Measurements from ENCODE around the gene FZR1. TPM values are rescaled to one million over a fixed set of nuclear protein-coding genes. Genes with fewer than 3 reads are reported as not detected.
A peak's percentile ranks its signal among the peaks of the same experiment; 100 is the strongest.

FZR1 gene
- polyA plus RNA-seq, 2 of the 4 experiments (the other 2 are of a cell fraction), result 13.9 to 18.1 TPM

DNA sequence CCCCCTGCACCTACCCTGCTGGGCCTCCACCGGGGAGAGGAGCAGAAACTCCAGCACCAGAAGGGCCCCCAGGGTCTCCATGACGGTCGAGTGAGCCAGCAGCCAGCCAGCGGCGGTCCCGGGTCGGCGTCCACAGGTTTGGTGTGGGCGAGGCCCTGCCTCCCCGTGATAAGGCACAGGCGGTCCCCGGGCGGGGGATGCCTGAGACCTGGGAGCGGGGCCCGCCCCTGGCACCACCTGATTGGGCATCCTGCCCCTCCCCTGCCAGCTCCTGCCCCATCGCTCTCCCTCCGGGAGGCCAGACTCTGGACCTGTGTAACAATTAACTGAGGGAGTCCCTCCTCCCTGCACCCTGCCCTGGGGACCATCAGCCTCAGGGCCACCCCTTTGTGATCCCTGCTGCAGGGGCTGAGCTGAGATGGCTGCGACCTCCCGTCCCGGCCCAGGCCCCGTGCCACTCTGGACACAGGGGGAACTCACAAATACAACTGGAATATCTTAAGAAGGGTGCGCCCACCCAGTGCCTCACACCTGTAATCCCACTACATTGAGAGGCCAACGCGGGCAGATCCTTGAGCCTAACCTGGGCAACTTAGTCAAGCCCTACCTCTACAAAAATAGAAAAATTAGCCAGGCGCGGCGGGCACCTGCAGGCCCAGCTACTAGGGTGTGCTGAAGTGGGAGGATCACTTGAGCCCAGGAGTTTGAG, 25.6 kb upstream of the FZR1 start, which contains the start of gene SMIM24:
SMIM24 (minus strand) TSS at position 143 of the 709 bp plus-strand sequence; CDS start at position 81, 62 bp downstream.
- Histone ChIP-seq H3K9me3 (no peaks in the 10 kb centered on the region), H3K4me1 (no peaks in the 10 kb centered on the region; the same call in 2 of the 3 replicates), H3K27ac (no peak within 1 kb of the TSS), H3K4me2 (peak within 1 kb of the TSS; percentile 64; the same call in 2 of the 3 replicates), H3K4me3 (no peak within 1 kb of the TSS)
- no peak for TF ChIP-seq NPAS2 (CRISPR knock-in tag; IDR thresholded peaks at IDR 0.05; ENCODE audit: borderline replicate concordance)
- TF ChIP-seq RARB (CRISPR knock-in tag; IDR thresholded peaks at IDR 0.05), result no peak
- no peak for TF ChIP-seq JUNB (IDR thresholded peaks at IDR 0.05)
- TF ChIP-seq, protein P1, sequence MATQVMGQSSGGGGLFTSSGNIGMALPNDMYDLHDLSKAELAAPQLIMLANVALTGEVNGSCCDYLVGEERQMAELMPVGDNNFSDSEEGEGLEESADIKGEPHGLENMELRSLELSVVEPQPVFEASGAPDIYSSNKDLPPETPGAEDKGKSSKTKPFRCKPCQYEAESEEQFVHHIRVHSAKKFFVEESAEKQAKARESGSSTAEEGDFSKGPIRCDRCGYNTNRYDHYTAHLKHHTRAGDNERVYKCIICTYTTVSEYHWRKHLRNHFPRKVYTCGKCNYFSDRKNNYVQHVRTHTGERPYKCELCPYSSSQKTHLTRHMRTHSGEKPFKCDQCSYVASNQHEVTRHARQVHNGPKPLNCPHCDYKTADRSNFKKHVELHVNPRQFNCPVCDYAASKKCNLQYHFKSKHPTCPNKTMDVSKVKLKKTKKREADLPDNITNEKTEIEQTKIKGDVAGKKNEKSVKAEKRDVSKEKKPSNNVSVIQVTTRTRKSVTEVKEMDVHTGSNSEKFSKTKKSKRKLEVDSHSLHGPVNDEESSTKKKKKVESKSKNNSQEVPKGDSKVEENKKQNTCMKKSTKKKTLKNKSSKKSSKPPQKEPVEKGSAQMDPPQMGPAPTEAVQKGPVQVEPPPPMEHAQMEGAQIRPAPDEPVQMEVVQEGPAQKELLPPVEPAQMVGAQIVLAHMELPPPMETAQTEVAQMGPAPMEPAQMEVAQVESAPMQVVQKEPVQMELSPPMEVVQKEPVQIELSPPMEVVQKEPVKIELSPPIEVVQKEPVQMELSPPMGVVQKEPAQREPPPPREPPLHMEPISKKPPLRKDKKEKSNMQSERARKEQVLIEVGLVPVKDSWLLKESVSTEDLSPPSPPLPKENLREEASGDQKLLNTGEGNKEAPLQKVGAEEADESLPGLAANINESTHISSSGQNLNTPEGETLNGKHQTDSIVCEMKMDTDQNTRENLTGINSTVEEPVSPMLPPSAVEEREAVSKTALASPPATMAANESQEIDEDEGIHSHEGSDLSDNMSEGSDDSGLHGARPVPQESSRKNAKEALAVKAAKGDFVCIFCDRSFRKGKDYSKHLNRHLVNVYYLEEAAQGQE (IDR thresholded peaks at IDR 0.05), result no peak
- no peak for TF ChIP-seq HEYL (CRISPR knock-in tag; IDR thresholded peaks at IDR 0.05)
- TF ChIP-seq CHD2 (IDR thresholded peaks at IDR 0.05; ENCODE audit: low read length, partially characterized antibody), result no peak
- TF ChIP-seq ZSCAN20 (CRISPR knock-in tag; IDR thresholded peaks at IDR 0.05), result no peak
- no peak for TF ChIP-seq CHD4 (IDR thresholded peaks at IDR 0.05; ENCODE audit: borderline replicate concordance)
- TF ChIP-seq POLR2A (IDR thresholded peaks at IDR 0.05; ENCODE audit: low read length), result no peak
- no peak for TF ChIP-seq ZFP36 (IDR thresholded peaks at IDR 0.05; ENCODE audit: borderline replicate concordance, partially characterized antibody)
- TF ChIP-seq RNF2 (IDR thresholded peaks at IDR 0.05; ENCODE audit: borderline replicate concordance, low read depth), result no peak
- TF ChIP-seq, protein P2, sequence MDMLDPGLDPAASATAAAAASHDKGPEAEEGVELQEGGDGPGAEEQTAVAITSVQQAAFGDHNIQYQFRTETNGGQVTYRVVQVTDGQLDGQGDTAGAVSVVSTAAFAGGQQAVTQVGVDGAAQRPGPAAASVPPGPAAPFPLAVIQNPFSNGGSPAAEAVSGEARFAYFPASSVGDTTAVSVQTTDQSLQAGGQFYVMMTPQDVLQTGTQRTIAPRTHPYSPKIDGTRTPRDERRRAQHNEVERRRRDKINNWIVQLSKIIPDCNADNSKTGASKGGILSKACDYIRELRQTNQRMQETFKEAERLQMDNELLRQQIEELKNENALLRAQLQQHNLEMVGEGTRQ (IDR thresholded peaks at IDR 0.05), result no peak
- TF ChIP-seq FOSB (CRISPR knock-in tag; IDR thresholded peaks at IDR 0.05), result no peak
- no peak for TF ChIP-seq RCOR1 (IDR thresholded peaks at IDR 0.05; ENCODE audit: low read depth, low read length)
- no peak for TF ChIP-seq KDM5A (IDR thresholded peaks at IDR 0.05)
- no peak for TF ChIP-seq POLR2AphosphoS2 (conservative IDR thresholded peaks at IDR 0.05; ENCODE audit: low read length)
- TF ChIP-seq, protein P3, sequence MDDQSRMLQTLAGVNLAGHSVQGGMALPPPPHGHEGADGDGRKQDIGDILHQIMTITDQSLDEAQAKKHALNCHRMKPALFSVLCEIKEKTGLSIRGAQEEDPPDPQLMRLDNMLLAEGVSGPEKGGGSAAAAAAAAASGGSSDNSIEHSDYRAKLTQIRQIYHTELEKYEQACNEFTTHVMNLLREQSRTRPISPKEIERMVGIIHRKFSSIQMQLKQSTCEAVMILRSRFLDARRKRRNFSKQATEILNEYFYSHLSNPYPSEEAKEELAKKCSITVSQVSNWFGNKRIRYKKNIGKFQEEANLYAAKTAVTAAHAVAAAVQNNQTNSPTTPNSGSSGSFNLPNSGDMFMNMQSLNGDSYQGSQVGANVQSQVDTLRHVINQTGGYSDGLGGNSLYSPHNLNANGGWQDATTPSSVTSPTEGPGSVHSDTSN (IDR thresholded peaks at IDR 0.05), result no peak
- no peak for TF ChIP-seq TFCP2L1 (CRISPR knock-in tag; IDR thresholded peaks at IDR 0.05)
- ATAC-seq, result peak in 1 of 2 experiments; percentile 8; a peak in 1 of 6 replicates
- DNase-seq (ENCODE audit: low read depth in 1 of 2, low spot score in 1 of 2), result no peak
- CTCF ChIA-PET, result interaction anchor here (1.0 to 7.0 kb wide), 5 partner anchors 9 to 154 kb away, joined by 3 to 78 read pairs (median 4); no protein-coding TSS in a partner anchor
- 69% methylated on average over 19 of the region's 27 CpGs for WGBS (ENCODE audit: missing lambda C conversion rate)
- FAIRE-seq, result no peak
- POLR2A ChIA-PET, result no interaction called here

- no peak overlapping the region for H3K4me3 ChIP-seq
- DNase-seq (ENCODE audit: low read depth in 1 of 2, low spot score in 1 of 2), result no peak
- no peak for ATAC-seq
- no peak overlapping the region for H3K27ac ChIP-seq
- H3K9me3 ChIP-seq, result no peaks in the 10 kb centered on the region
- FAIRE-seq, result no peak
- TF ChIP-seq, protein P4, sequence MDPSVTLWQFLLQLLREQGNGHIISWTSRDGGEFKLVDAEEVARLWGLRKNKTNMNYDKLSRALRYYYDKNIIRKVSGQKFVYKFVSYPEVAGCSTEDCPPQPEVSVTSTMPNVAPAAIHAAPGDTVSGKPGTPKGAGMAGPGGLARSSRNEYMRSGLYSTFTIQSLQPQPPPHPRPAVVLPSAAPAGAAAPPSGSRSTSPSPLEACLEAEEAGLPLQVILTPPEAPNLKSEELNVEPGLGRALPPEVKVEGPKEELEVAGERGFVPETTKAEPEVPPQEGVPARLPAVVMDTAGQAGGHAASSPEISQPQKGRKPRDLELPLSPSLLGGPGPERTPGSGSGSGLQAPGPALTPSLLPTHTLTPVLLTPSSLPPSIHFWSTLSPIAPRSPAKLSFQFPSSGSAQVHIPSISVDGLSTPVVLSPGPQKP (IDR thresholded peaks at IDR 0.05; ENCODE audit: low read depth, low read length), result no peak
- ChIA-PET CTCF (interaction anchor here (1.1 to 7.0 kb wide), 4 partner anchors 10 to 158 kb away, joined by 3 to 78 read pairs (median 3); no protein-coding TSS in a partner anchor), POLR2A (no interaction called here)
- 79% methylated on average over 18 of the region's 38 CpGs for WGBS (ENCODE audit: missing lambda C conversion rate)
- H3K4me1 ChIP-seq, result no peaks in the 10 kb centered on the region; the same call in 2 of the 3 replicates
- no peak overlapping the region for H3K4me2 ChIP-seq
Measured at GRCh38 chr19:3481241-3482090, 24.6 kb upstream of the FZR1 start.

Data from A549 (cell line).